ENCODE measurements around the gene IL12RB2.

- TF ChIP-seq CTCF (IDR thresholded peaks at IDR 0.05; ENCODE audit: low read depth, low read length) = no peak
- no peak for TF ChIP-seq POLR2A (IDR thresholded peaks at IDR 0.05; ENCODE audit: extremely low read depth, insufficient read length)
- TF ChIP-seq MAX (IDR thresholded peaks at IDR 0.05; ENCODE audit: low read depth, low read length) = no peak
These were observed 27.0 kb upstream of the IL12RB2 start for GRCh38 chr1:67280696-67281095.

Data from NB4 (cell line).